ENCODE results near the gene SCYGR7. TPM values are rescaled to one million over a fixed set of nuclear protein-coding genes. Genes with fewer than 3 reads are reported as not detected.

SCYGR7 gene
- total and polyA plus RNA-seq, 5 experiments from 2014 or later, result not detected

- no peaks in the 10 kb centered on the region for H3K36me3 Mint-ChIP-seq
- peak; percentile 27 to 75 (median 50) for DNase-seq
- H3K27me3 Mint-ChIP-seq, result peaks cover 0 to 9% (median 2%) of the 10 kb centered on the region in 5 donors
Observed at GRCh38 chr2:227766373-227766883, 38.3 kb downstream of the SCYGR7 start.

GRCh38 chr2:227767830-227768229, 39.7 kb downstream of the SCYGR7 start:
- H3K9me3 Mint-ChIP-seq, result no peaks in the 10 kb centered on the region
- H3K36me3 Mint-ChIP-seq, result no peaks in the 10 kb centered on the region
- peaks cover 0 to 4% (median under 1%) of the 10 kb centered on the region in 4 donors for H3K4me1 Mint-ChIP-seq
- H3K27me3 Mint-ChIP-seq, result peaks cover 0 to 6% (median 2%) of the 10 kb centered on the region in 5 donors
- DNase-seq (no peak), ATAC-seq (no peak)
- POLR2A ChIA-PET, result no interaction called here
- H3K4me3 Mint-ChIP-seq, result no peak overlapping the region
- no peak overlapping the region for H3K27ac Mint-ChIP-seq

More at GRCh38 chr2:227766373-227766883, 38.3 kb downstream of the SCYGR7 start:
- POLR2A ChIA-PET, result no interaction called here
- Mint-ChIP-seq H3K4me1 (peaks cover 0 to 4% (median under 1%) of the 10 kb centered on the region in 4 donors), H3K9me3 (no peaks in the 10 kb centered on the region), H3K4me3 (no peak overlapping the region), H3K27ac (peak overlapping the region in 1 of 10 donors; percentile 11)
- peak; percentile 63 to 74 for ATAC-seq

GRCh38 chr2:227772197-227772661, 44.1 kb downstream of the SCYGR7 start:
- no peak overlapping the region for H3K27ac Mint-ChIP-seq
- POLR2A ChIA-PET, result no interaction called here
- H3K9me3 Mint-ChIP-seq, result no peaks in the 10 kb centered on the region
- DNase-seq, result no peak
- H3K27me3 Mint-ChIP-seq, result peaks cover 0 to 3% (median 0%) of the 10 kb centered on the region in 5 donors
- H3K4me1 Mint-ChIP-seq, result no peaks in the 10 kb centered on the region
- H3K4me3 Mint-ChIP-seq, result no peak overlapping the region
- H3K36me3 Mint-ChIP-seq, result no peaks in the 10 kb centered on the region
- ATAC-seq, result no peak

- H3K9me3 Mint-ChIP-seq, result no peaks in the 10 kb centered on the region
- H3K27me3 Mint-ChIP-seq, result no peaks in the 10 kb centered on the region
- no peak overlapping the region for H3K4me3 Mint-ChIP-seq
- POLR2A ChIA-PET, result no interaction called here
- no peak for ATAC-seq
- no peak for DNase-seq
- no peaks in the 10 kb centered on the region for H3K36me3 Mint-ChIP-seq
- no peaks in the 10 kb centered on the region for H3K4me1 Mint-ChIP-seq
- no peak overlapping the region for H3K27ac Mint-ChIP-seq
Observed at GRCh38 chr2:227772932-227773331, 44.8 kb downstream of the SCYGR7 start.

GRCh38 chr2:227774011-227774624, 46.0 kb downstream of the SCYGR7 start:
- Mint-ChIP-seq H3K36me3 (no peaks in the 10 kb centered on the region), H3K9me3 (no peaks in the 10 kb centered on the region), H3K4me3 (no peak overlapping the region), H3K27me3 (peaks cover 0 to 4% (median 0%) of the 10 kb centered on the region in 5 donors), H3K27ac (no peak overlapping the region), H3K4me1 (no peaks in the 10 kb centered on the region)
- ATAC-seq (no peak), DNase-seq (no peak)
- POLR2A ChIA-PET, result no interaction called here

- POLR2A ChIA-PET, result no interaction called here
- Mint-ChIP-seq H3K27me3 (peaks cover 0 to 4% (median 3%) of the 10 kb centered on the region in 5 donors), H3K9me3 (no peaks in the 10 kb centered on the region), H3K27ac (peak overlapping the region in 1 of 10 donors; percentile 13), H3K4me1 (no peaks in the 10 kb centered on the region), H3K4me3 (no peak overlapping the region), H3K36me3 (no peaks in the 10 kb centered on the region)
- ATAC-seq (no peak), DNase-seq (no peak)
Observed at GRCh38 chr2:227774895-227775842, 47.0 kb downstream of the SCYGR7 start.

Other genes starting within 250 kb of the SCYGR7 start
- gene SCYGR2, start 129.4 kb upstream of the SCYGR7 start, total RNA-seq, result not detected
- not detected for gene SCYGR2, start 129.4 kb upstream of the SCYGR7 start, polyA plus RNA-seq
- not detected for gene SCYGR3, start 113.5 kb upstream of the SCYGR7 start, total RNA-seq
- not detected for gene SCYGR3, start 113.5 kb upstream of the SCYGR7 start, polyA plus RNA-seq
- not detected for gene SCYGR4, start 110.8 kb upstream of the SCYGR7 start, total RNA-seq
- not detected for gene SCYGR4, start 110.8 kb upstream of the SCYGR7 start, polyA plus RNA-seq
- gene SCYGR5, start 61.5 kb upstream of the SCYGR7 start, total RNA-seq, result not detected
- gene SCYGR5, start 61.5 kb upstream of the SCYGR7 start, polyA plus RNA-seq, result not detected
- gene SLC19A3, start 10.3 kb upstream of the SCYGR7 start, total RNA-seq, result not detected
- gene SLC19A3, start 10.3 kb upstream of the SCYGR7 start, polyA plus RNA-seq, result not detected
- gene SCYGR6, start 3.6 kb upstream of the SCYGR7 start, total RNA-seq, result not detected
- not detected for gene SCYGR6, start 3.6 kb upstream of the SCYGR7 start, polyA plus RNA-seq
- not detected for gene SCYGR8, start 17.6 kb downstream of the SCYGR7 start, total RNA-seq
- gene SCYGR8, start 17.6 kb downstream of the SCYGR7 start, polyA plus RNA-seq, result not detected
- gene CCL20, start 85.5 kb downstream of the SCYGR7 start, total RNA-seq, result not detected
- gene CCL20, start 85.5 kb downstream of the SCYGR7 start, polyA plus RNA-seq, result not detected
- not detected for gene DAW1, start 143.3 kb downstream of the SCYGR7 start, total RNA-seq
- not detected for gene DAW1, start 143.3 kb downstream of the SCYGR7 start, polyA plus RNA-seq

Data from naive thymus-derived CD8-positive, alpha-beta T cell (primary cell).